Mesendoderm (in vitro differentiated cells): ENCODE data around the gene MST1.
A peak's percentile ranks its signal among the peaks of the same experiment; 100 is the strongest.

Experiments
- DNase-seq: peaks from one replicate; pipeline ENCODE4 v3.0.0; 2013
- H2AK5ac ChIP-seq: 2 replicates; pipeline ENCODE4 v1.6.1; 2013; ENCODE audit warnings: low read length, inconsistent platforms
- H2BK120ac ChIP-seq: 2 replicates; pipeline ENCODE4 v1.6.1; 2013; ENCODE audit warnings: low read depth, mild to moderate bottlenecking, low read length, moderate library complexity, mixed read lengths
- H2BK15ac ChIP-seq: replicated peaks from 2 replicates; pipeline ENCODE4 v1.6.1; 2013; ENCODE audit warnings: low read depth, mild to moderate bottlenecking, moderate library complexity
- H2BK5ac ChIP-seq: 2 replicates; pipeline ENCODE4 v1.6.1; 2013; ENCODE audit warnings: low read length, inconsistent platforms
- H3K18ac ChIP-seq: 2 replicates; pipeline ENCODE4 v1.6.1; 2013; ENCODE audit warnings: mild to moderate bottlenecking, low read length, mixed read lengths
- H3K23ac ChIP-seq: one replicate; pipeline ENCODE4 v1.6.1; 2013; ENCODE audit warnings: low read length
- H3K27ac ChIP-seq: 2 replicates; pipeline ENCODE4 v1.5.1; 2013; ENCODE audit warnings: low read depth, mild to moderate bottlenecking, inconsistent platforms, low read length, moderate library complexity
- H3K27me3 ChIP-seq: 2 replicates; pipeline ENCODE4 v1.6.1; 2013; ENCODE audit warnings: low read length, control low read depth, mild to moderate bottlenecking, inconsistent platforms; ENCODE audit not compliant: insufficient read depth, poor library complexity
- H3K36me3 ChIP-seq: 2 replicates; pipeline ENCODE4 v1.6.1; 2013; ENCODE audit warnings: low read length, inconsistent platforms; ENCODE audit not compliant: control insufficient read depth, insufficient read depth
- H3K4ac ChIP-seq: one replicate; pipeline ENCODE4 v1.6.1; 2013; ENCODE audit warnings: low read depth, mild to moderate bottlenecking, low read length, moderate library complexity
- H3K4me1 ChIP-seq: 2 replicates; pipeline ENCODE4 v1.6.1; 2013; ENCODE audit warnings: low read depth, low read length, inconsistent platforms; ENCODE audit not compliant: control insufficient read depth
- H3K4me2 ChIP-seq: 2 replicates; pipeline ENCODE4 v1.6.1; 2013; ENCODE audit warnings: low read length
- H3K4me3 ChIP-seq: 2 replicates; pipeline ENCODE4 v1.5.1; 2013; ENCODE audit warnings: mild to moderate bottlenecking, low read length
- H3K56ac ChIP-seq: one replicate; pipeline ENCODE4 v1.6.1; 2013; ENCODE audit warnings: low read length
- H3K79me1 ChIP-seq: 2 replicates; pipeline ENCODE4 v1.6.1; 2013; ENCODE audit warnings: low read length, inconsistent platforms
- H3K79me2 ChIP-seq: 2 replicates; pipeline ENCODE4 v1.6.1; 2013; ENCODE audit warnings: mild to moderate bottlenecking, low read length; ENCODE audit not compliant: control insufficient read depth, insufficient read depth
- H3K9ac ChIP-seq: 2 replicates; pipeline ENCODE4 v1.6.1; 2013; ENCODE audit warnings: low read length, inconsistent platforms
- H4K5ac ChIP-seq: one replicate; pipeline ENCODE4 v1.6.1; 2013; ENCODE audit warnings: low read length
- H4K8ac ChIP-seq: one replicate; pipeline ENCODE4 v1.6.1; 2013; ENCODE audit warnings: low read depth, mild to moderate bottlenecking, control low read depth, low read length, moderate library complexity
- WGBS: extraction: QIAGEN DNeasy Blood & Tissue Kit; methylation state at CpG from one replicate; pipeline ENCODE4 v1.1.7; 2013; ENCODE audit warnings: low lambda C conversion rate, missing lambda C conversion rate; ENCODE audit not compliant: insufficient coverage; ENCODE audit errors: extremely low coverage; 5-methylcytosine and 5-hydroxymethylcytosine counted together

MST1 gene

DNA sequence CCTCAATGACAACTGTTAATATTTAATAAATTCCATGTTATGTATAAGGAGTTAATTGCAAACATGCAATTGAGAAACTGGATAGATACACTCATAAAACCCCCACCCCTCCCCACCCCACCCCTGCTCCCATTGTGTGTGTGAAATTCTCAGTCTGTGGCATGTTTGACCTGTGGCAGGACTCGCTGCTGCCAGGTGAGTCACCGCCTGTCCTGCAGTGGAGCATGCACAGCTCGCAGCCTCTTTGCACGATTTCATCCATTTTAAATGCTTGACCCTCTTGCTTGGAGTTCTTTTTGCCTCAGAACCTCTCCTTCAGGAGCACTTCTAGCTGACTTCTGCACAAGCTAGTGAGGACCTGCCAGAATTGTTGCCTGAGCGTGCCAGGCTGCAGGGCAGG, 20.4 kb downstream of the MST1 start:
- no CpG with 5 or more reads among the region's 5 CpGs for WGBS
- Histone ChIP-seq H3K4me3 (no peak overlapping the region), H3K27ac (no peak overlapping the region)

DNA sequence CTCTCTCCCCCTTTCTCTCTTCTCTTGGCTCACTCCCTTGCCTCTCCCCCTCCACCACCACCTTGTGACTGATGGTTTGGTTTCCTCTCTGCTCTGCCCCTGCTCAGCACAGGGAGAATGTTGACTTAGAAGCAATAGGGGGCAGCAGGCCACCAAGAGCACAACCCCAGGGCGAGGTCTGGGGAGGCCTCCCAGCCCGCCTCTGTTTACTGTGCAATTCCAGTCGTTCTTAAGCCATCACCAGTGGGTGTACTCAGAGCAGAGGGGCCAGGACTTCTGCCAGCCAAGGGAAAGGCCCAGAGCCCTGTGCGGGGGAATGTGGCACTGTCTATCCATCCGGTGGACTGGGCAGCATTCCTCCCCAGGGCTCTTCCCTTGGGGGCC, 20.9 kb downstream of the MST1 start:
- H3K4ac ChIP-seq: no peak overlapping the region
- no peaks in the 10 kb centered on the region for H3K36me3 ChIP-seq
- no peak overlapping the region for H3K23ac ChIP-seq
- H3K4me3 ChIP-seq: no peak overlapping the region
- H2BK5ac ChIP-seq: no peak overlapping the region
- H3K79me2 ChIP-seq: peaks cover 3% of the 10 kb centered on the region
- no peaks in the 10 kb centered on the region for H3K27me3 ChIP-seq
- peak; percentile 26 for DNase-seq
- no CpG with 5 or more reads among the region's 5 CpGs for WGBS
- H3K27ac ChIP-seq: no peak overlapping the region
- peaks cover 2% of the 10 kb centered on the region for H3K4me1 ChIP-seq
- H2BK120ac ChIP-seq: no peak overlapping the region
- H2AK5ac ChIP-seq: no peak overlapping the region
- H4K5ac ChIP-seq: no peak overlapping the region
- no peak overlapping the region for H3K56ac ChIP-seq
- no peak overlapping the region for H2BK15ac ChIP-seq
- no peak overlapping the region for H3K4me2 ChIP-seq
- no peak overlapping the region for H3K9ac ChIP-seq
- no peak overlapping the region for H3K18ac ChIP-seq
- H4K8ac ChIP-seq: no peak overlapping the region
- peaks cover 4% of the 10 kb centered on the region for H3K79me1 ChIP-seq

More for the DNA sequence above, 20.4 kb downstream of the MST1 start:
- no peaks in the 10 kb centered on the region for H3K27me3 ChIP-seq
- H3K79me2 ChIP-seq: peaks cover 3% of the 10 kb centered on the region
- no peaks in the 10 kb centered on the region for H3K36me3 ChIP-seq
- H3K9ac ChIP-seq: no peak overlapping the region
- no peak for DNase-seq
- H3K4ac ChIP-seq: no peak overlapping the region
- H4K8ac ChIP-seq: no peak overlapping the region
- H3K56ac ChIP-seq: no peak overlapping the region
- H2BK120ac ChIP-seq: no peak overlapping the region
- no peak overlapping the region for H4K5ac ChIP-seq
- no peak overlapping the region for H2AK5ac ChIP-seq
- peaks cover 2% of the 10 kb centered on the region for H3K4me1 ChIP-seq
- no peak overlapping the region for H3K18ac ChIP-seq
- no peak overlapping the region for H2BK5ac ChIP-seq
- H2BK15ac ChIP-seq: no peak overlapping the region
- peaks cover 4% of the 10 kb centered on the region for H3K79me1 ChIP-seq
- no peak overlapping the region for H3K4me2 ChIP-seq
- H3K23ac ChIP-seq: no peak overlapping the region

DNA sequence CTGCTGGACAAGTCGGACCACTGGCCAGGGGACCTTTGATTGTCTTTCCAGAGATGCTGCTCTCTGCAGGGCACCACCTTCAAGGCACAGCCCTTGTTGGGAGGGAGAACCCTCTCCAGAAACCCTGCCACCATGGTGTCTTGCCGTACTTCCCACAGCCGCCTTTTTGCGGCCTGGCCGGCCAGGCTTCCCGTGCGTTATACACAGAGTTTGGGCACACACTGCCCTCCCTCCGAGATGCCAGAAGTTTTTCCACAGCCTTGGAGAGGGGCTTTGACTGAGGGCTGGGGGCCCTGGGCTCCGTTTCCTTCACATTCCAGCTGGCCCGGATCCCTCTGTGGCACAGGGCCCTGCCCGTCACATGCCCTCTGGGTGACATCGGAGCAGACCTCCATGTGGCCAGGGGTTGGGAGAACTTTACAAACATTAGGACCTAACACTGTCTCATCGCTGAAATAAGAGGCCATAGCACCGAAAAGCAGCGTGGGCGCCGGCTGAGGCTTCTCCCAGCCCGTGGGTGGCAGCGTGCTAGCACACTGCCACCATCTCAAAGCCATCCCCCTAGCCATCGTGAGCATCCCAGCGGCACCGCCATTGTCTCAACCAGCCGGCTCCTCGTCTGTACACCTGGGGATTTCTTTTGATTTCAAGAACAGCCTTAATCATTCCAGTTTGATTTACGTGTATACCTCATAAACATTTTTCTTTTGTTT, 21.4 kb downstream of the MST1 start:
- no peak overlapping the region for H3K56ac ChIP-seq
- no peak overlapping the region for H3K4me3 ChIP-seq
- no peak overlapping the region for H3K27ac ChIP-seq
- H3K9ac ChIP-seq: no peak overlapping the region
- H3K4me1 ChIP-seq: no peaks in the 10 kb centered on the region
- no peak overlapping the region for H2BK15ac ChIP-seq
- no peak overlapping the region for H2BK5ac ChIP-seq
- H2BK120ac ChIP-seq: no peak overlapping the region
- DNase-seq: no peak
- H4K5ac ChIP-seq: no peak overlapping the region
- no peaks in the 10 kb centered on the region for H3K27me3 ChIP-seq
- no peak overlapping the region for H3K4me2 ChIP-seq
- H3K79me1 ChIP-seq: no peaks in the 10 kb centered on the region
- H3K23ac ChIP-seq: no peak overlapping the region
- H3K4ac ChIP-seq: no peak overlapping the region
- H4K8ac ChIP-seq: no peak overlapping the region
- H3K18ac ChIP-seq: no peak overlapping the region
- H3K79me2 ChIP-seq: no peaks in the 10 kb centered on the region
- no CpG with 5 or more reads among the region's 25 CpGs for WGBS
- H2AK5ac ChIP-seq: no peak overlapping the region
- no peaks in the 10 kb centered on the region for H3K36me3 ChIP-seq

DNA sequence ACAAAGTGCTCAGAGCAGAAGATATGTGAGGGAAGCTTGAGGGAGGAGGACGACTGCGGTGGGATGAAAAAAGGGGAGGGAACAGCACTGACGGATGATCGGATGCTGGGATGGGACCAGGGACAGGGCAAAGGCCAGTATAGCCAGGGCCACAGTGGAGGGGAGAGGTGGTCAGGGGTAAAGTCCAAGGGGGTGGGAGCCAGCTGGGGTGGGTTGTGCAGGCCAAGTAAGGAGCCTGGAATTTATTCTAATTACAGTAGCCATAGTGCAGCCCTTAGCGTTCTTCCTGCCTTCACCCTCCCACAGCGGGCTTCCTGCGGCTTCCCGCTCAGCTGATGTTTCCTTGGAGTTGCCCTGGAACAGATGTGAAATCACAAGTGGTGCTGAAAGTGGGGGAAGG, 22.7 kb downstream of the MST1 start:
- no peak overlapping the region for H2AK5ac ChIP-seq
- no peaks in the 10 kb centered on the region for H3K4me1 ChIP-seq
- H3K36me3 ChIP-seq: no peaks in the 10 kb centered on the region
- no peak overlapping the region for H3K56ac ChIP-seq
- H3K4me2 ChIP-seq: no peak overlapping the region
- no peaks in the 10 kb centered on the region for H3K27me3 ChIP-seq
- H4K5ac ChIP-seq: no peak overlapping the region
- H3K79me1 ChIP-seq: no peaks in the 10 kb centered on the region
- no peak overlapping the region for H2BK5ac ChIP-seq
- no peaks in the 10 kb centered on the region for H3K79me2 ChIP-seq
- H4K8ac ChIP-seq: no peak overlapping the region
- no peak overlapping the region for H3K4ac ChIP-seq
- H2BK15ac ChIP-seq: no peak overlapping the region
- H3K18ac ChIP-seq: no peak overlapping the region
- no peak overlapping the region for H3K4me3 ChIP-seq
- no peak overlapping the region for H3K9ac ChIP-seq
- no peak overlapping the region for H3K23ac ChIP-seq
- no peak overlapping the region for H3K27ac ChIP-seq
- WGBS: no CpG with 5 or more reads among the region's 8 CpGs
- peak; percentile 28 for DNase-seq
- H2BK120ac ChIP-seq: no peak overlapping the region

- H3K4me1 ChIP-seq: no peaks in the 10 kb centered on the region
- no CpG with 5 or more reads among the region's 6 CpGs for WGBS
- H2BK5ac ChIP-seq: no peak overlapping the region
- no peak overlapping the region for H3K56ac ChIP-seq
- no peak overlapping the region for H3K4me3 ChIP-seq
- no peak overlapping the region for H3K27ac ChIP-seq
- no peak overlapping the region for H3K4me2 ChIP-seq
- H3K36me3 ChIP-seq: no peaks in the 10 kb centered on the region
- H4K8ac ChIP-seq: no peak overlapping the region
- no peak overlapping the region for H2BK120ac ChIP-seq
- no peak overlapping the region for H3K18ac ChIP-seq
- no peak overlapping the region for H4K5ac ChIP-seq
- H3K9ac ChIP-seq: no peak overlapping the region
- no peaks in the 10 kb centered on the region for H3K79me1 ChIP-seq
- H2AK5ac ChIP-seq: no peak overlapping the region
- H3K4ac ChIP-seq: no peak overlapping the region
- no peaks in the 10 kb centered on the region for H3K79me2 ChIP-seq
- H3K23ac ChIP-seq: no peak overlapping the region
- H2BK15ac ChIP-seq: no peak overlapping the region
- no peak for DNase-seq
- no peaks in the 10 kb centered on the region for H3K27me3 ChIP-seq
Measured at GRCh38 chr3:49665822-49666519, 23.3 kb downstream of the MST1 start.
